H9 (cell line): ENCODE measurements around the gene CNOT6. TPM values are rescaled to one million over a fixed set of nuclear protein-coding genes. Genes with fewer than 3 reads are reported as not detected.

Source experiments
- DNase-seq: peaks from one replicate; pipeline ENCODE4 v3.0.0-alpha.2; 2017
- H2AFZ ChIP-seq: one replicate; pipeline ENCODE4 v1.6.1; 2013; ENCODE audit warnings: mild to moderate bottlenecking, low read length, control low read depth, moderate library complexity
- H2AK5ac ChIP-seq: 2 replicates; pipeline ENCODE4 v1.6.1; 2013; ENCODE audit warnings: low read length, control low read depth, mixed read lengths; ENCODE audit not compliant: insufficient read length
- H2BK120ac ChIP-seq: one replicate; pipeline ENCODE4 v1.6.1; 2013; ENCODE audit warnings: low read depth, mild to moderate bottlenecking, low read length, control low read depth, inconsistent platforms; ENCODE audit not compliant: poor library complexity, severe bottlenecking
- H2BK12ac ChIP-seq: 2 replicates; pipeline ENCODE4 v1.6.1; 2013; ENCODE audit warnings: low read length, control low read depth, mixed read lengths, low read depth; ENCODE audit not compliant: insufficient read length
- H2BK15ac ChIP-seq: 2 replicates; pipeline ENCODE4 v1.6.1; 2013; ENCODE audit warnings: low read depth, low read length, control low read depth
- H2BK20ac ChIP-seq: one replicate; pipeline ENCODE4 v1.6.1; 2013; ENCODE audit warnings: low read depth, mild to moderate bottlenecking, low read length, control low read depth, inconsistent platforms; ENCODE audit not compliant: poor library complexity, severe bottlenecking
- H2BK5ac ChIP-seq: 2 replicates; pipeline ENCODE4 v1.6.1; 2013; ENCODE audit warnings: low read length, control low read depth, mixed read lengths; ENCODE audit not compliant: insufficient read length
- H3K14ac ChIP-seq: 2 replicates; pipeline ENCODE4 v1.6.1; 2013; ENCODE audit warnings: low read length, control low read depth; ENCODE audit not compliant: insufficient read depth
- H3K18ac ChIP-seq: 2 replicates; pipeline ENCODE4 v1.6.1; 2013; ENCODE audit warnings: low read depth, mild to moderate bottlenecking, mixed read lengths, low read length, control low read depth; ENCODE audit not compliant: insufficient read length
- H3K23ac ChIP-seq: 2 replicates; pipeline ENCODE4 v1.6.1; 2013; ENCODE audit warnings: low read length, control low read depth, mixed read lengths, low read depth; ENCODE audit not compliant: insufficient read length
- H3K23me2 ChIP-seq: 2 replicates; pipeline ENCODE4 v1.6.1; 2013; ENCODE audit warnings: low read depth, mild to moderate bottlenecking, mixed read lengths, low read length, control low read depth; ENCODE audit not compliant: insufficient read length, poor library complexity, severe bottlenecking
- H3K27ac ChIP-seq: 2 replicates; pipeline ENCODE4 v1.5.1; 2013; ENCODE audit warnings: low read length, control low read depth, mixed read lengths, low read depth; ENCODE audit not compliant: insufficient read length
- H3K27me3 ChIP-seq: 2 replicates; pipeline ENCODE4 v1.6.1; 2013; ENCODE audit warnings: low read length, control low read depth, inconsistent platforms; ENCODE audit not compliant: insufficient read depth
- H3K4ac ChIP-seq: 2 replicates; pipeline ENCODE4 v1.6.1; 2013; ENCODE audit warnings: low read depth, mild to moderate bottlenecking, control low read depth, inconsistent platforms, low read length, moderate library complexity
- H3K4me1 ChIP-seq: 2 replicates; pipeline ENCODE4 v1.6.1; 2013; ENCODE audit warnings: low read length, control low read depth, inconsistent platforms; ENCODE audit not compliant: insufficient read depth
- H3K4me2 ChIP-seq: 2 replicates; pipeline ENCODE4 v1.6.1; 2013; ENCODE audit warnings: low read length, control low read depth, mixed read lengths; ENCODE audit not compliant: insufficient read length, insufficient read depth
- H3K56ac ChIP-seq: 2 replicates; pipeline ENCODE4 v1.6.1; 2013; ENCODE audit warnings: low read depth, mild to moderate bottlenecking, mixed read lengths, low read length, control low read depth; ENCODE audit not compliant: insufficient read length
- H3K79me1 ChIP-seq: 2 replicates; pipeline ENCODE4 v1.6.1; 2013; ENCODE audit warnings: low read depth, mild to moderate bottlenecking, moderate library complexity, low read length, control low read depth, inconsistent platforms; ENCODE audit not compliant: insufficient read depth, poor library complexity, severe bottlenecking
- H3K79me2 ChIP-seq: 2 replicates; pipeline ENCODE4 v1.6.1; 2013; ENCODE audit warnings: low read length, control low read depth, inconsistent platforms; ENCODE audit not compliant: insufficient read depth
- H3K9ac ChIP-seq: 2 replicates; pipeline ENCODE4 v1.6.1; 2013; ENCODE audit warnings: low read length, control low read depth, mixed read lengths; ENCODE audit not compliant: insufficient read length; ENCODE audit errors: extremely low read depth
- H3K9me3 ChIP-seq: one replicate; pipeline ENCODE4 v1.6.1; 2013; ENCODE audit warnings: low read depth, low read length, inconsistent platforms; ENCODE audit not compliant: control insufficient read depth
- H3T11ph ChIP-seq: one replicate; pipeline ENCODE4 v1.6.1; 2013; ENCODE audit warnings: mild to moderate bottlenecking, low read length, control low read depth, inconsistent platforms
- H4K20me1 ChIP-seq: one replicate; pipeline ENCODE4 v1.6.1; 2013; ENCODE audit not compliant: control insufficient read depth, insufficient read length, insufficient read depth
- H4K5ac ChIP-seq: 2 replicates; pipeline ENCODE4 v1.6.1; 2013; ENCODE audit warnings: low read depth, mild to moderate bottlenecking, mixed read lengths, low read length, control low read depth; ENCODE audit not compliant: insufficient read length
- H4K8ac ChIP-seq: replicated peaks from 2 replicates; pipeline ENCODE4 v1.6.1; 2013; ENCODE audit warnings: low read length, control low read depth, mixed read lengths, low read depth; ENCODE audit not compliant: insufficient read length
- H4K91ac ChIP-seq: 2 replicates; pipeline ENCODE4 v1.6.1; 2013; ENCODE audit warnings: low read depth, mild to moderate bottlenecking, moderate library complexity, mixed read lengths, low read length, control low read depth; ENCODE audit not compliant: insufficient read length
- H3K27ac Mint-ChIP-seq, 3 experiments: 2 replicates in 2 of 3; 3 replicates in 1 of 3; pipeline ENCODE4 v1.8.0; 2020 to 2021; ENCODE audit warnings: mixed read lengths in 3 of 3, mild to moderate bottlenecking in 1 of 3, moderate library complexity in 1 of 3
- H3K27me3 Mint-ChIP-seq: 2 replicates; pipeline ENCODE4 v1.8.0; 2021; ENCODE audit warnings: low read depth, mild to moderate bottlenecking, moderate library complexity, mixed read lengths
- H3K36me3 Mint-ChIP-seq, 3 experiments: 2 replicates in 2 of 3; 3 replicates in 1 of 3; pipeline ENCODE4 v1.8.0; 2020 to 2021; ENCODE audit warnings: low read depth in 3 of 3, mixed read lengths in 3 of 3; ENCODE audit not compliant: insufficient read depth in 1 of 3
- H3K4me1 Mint-ChIP-seq, 2 experiments: 2 replicates each; pipeline ENCODE4 v1.8.0; 2020; ENCODE audit warnings: mixed read lengths in 2 of 2
- H3K4me3 Mint-ChIP-seq, 2 experiments: 2 replicates in 1 of 2; 3 replicates in 1 of 2; pipeline ENCODE4 v1.8.0; 2020 to 2021; ENCODE audit warnings: mild to moderate bottlenecking in 2 of 2, mixed read lengths in 2 of 2, moderate library complexity in 1 of 2
- H3K9me3 Mint-ChIP-seq, 2 experiments: 2 replicates in 1 of 2; 3 replicates in 1 of 2; pipeline ENCODE4 v1.8.0; 2020; ENCODE audit warnings: mild to moderate bottlenecking in 2 of 2, mixed read lengths in 2 of 2, moderate library complexity in 1 of 2
- CTCF ChIP-seq: fragments of 200-600 bp; sonication (generic); conservative IDR thresholded peaks from 3 replicates; pipeline ENCODE4 v1.8.0; 2021; ENCODE audit warnings: antibody characterized with exemption, mild to moderate bottlenecking
- WGBS: extraction: QIAGEN DNeasy Blood & Tissue Kit; methylation state at CpG from one replicate; pipeline ENCODE4 v1.1.7; 2013; ENCODE audit warnings: missing lambda C conversion rate, low lambda C conversion rate, mixed read lengths; ENCODE audit not compliant: insufficient read length; ENCODE audit errors: extremely low coverage; 5-methylcytosine and 5-hydroxymethylcytosine counted together
- total RNA-seq: library from RNA; stranded (reverse); gene quantifications from 2 replicates; pipeline ENCODE4 v1.2.1, GENCODE V29; 2021

Gene CNOT6
- total RNA-seq, 1 experiment from 2014 or later = 45.0 TPM

- Histone ChIP-seq H3K79me1 (no peaks in the 10 kb centered on the region), H4K5ac (no peak overlapping the region), H3K23ac (no peak overlapping the region), H2BK20ac (no peak overlapping the region), H3K4me2 (no peak overlapping the region), H4K91ac (no peak overlapping the region), H3K27ac (no peak overlapping the region), H2AK5ac (no peak overlapping the region), H2BK15ac (no peak overlapping the region), H3K23me2 (no peaks in the 10 kb centered on the region), H3K18ac (no peak overlapping the region), H3K9ac (no peak overlapping the region), H2BK12ac (no peak overlapping the region), H3K9me3 (no peaks in the 10 kb centered on the region), H3K4me1 (no peaks in the 10 kb centered on the region), H3K4ac (no peak overlapping the region), H2BK120ac (no peak overlapping the region), H2AFZ (no peak overlapping the region), H2BK5ac (no peak overlapping the region), H4K20me1 (no peaks in the 10 kb centered on the region), H3K14ac (no peak overlapping the region; the same call in 1 of the 2 replicates), H3K79me2 (no peaks in the 10 kb centered on the region), H4K8ac (no peak overlapping the region), H3K56ac (no peak overlapping the region), H3T11ph (no peak overlapping the region), H3K27me3 (no peaks in the 10 kb centered on the region)
- Mint-ChIP-seq H3K4me1 (peaks cover 2% of the 10 kb centered on the region in 2 experiments; a peak in 2 of 4 replicates), H3K27me3 (peaks cover 8% of the 10 kb centered on the region), H3K27ac (peak overlapping the region in 1 of 3 experiments; percentile 72; a peak in 1 of 7 replicates), H3K36me3 (no peaks in the 10 kb centered on the region; a peak in 1 of 7 replicates), H3K9me3 (no peaks in the 10 kb centered on the region), H3K4me3 (no peak overlapping the region)
- no peak for DNase-seq
- no CpG with 5 or more reads among the region's 7 CpGs for WGBS
- TF ChIP-seq CTCF = no peak
Measured at GRCh38 chr5:180471866-180472265, 22.3 kb upstream of the CNOT6 start.
